ENCODE measurements around the gene CHRM4.

GRCh38 chr11:46410021-46410420 lies 18.4 kb upstream of the CHRM4 start:
- TF ChIP-seq CTCF (IDR thresholded peaks at IDR 0.05) (no peak), POLR2AphosphoS5 (IDR thresholded peaks at IDR 0.05) (no peak)
